H1 (cell line): ENCODE data around the gene TMSB10.

Source experiments
- CBX5 ChIP-seq: fragments of 300-800, 300-1000 bp; sonication (generic); IDR thresholded peaks from 2 replicates; pipeline ENCODE4 v1.7.1; 2016; ENCODE audit warnings: antibody characterized with exemption, low read length, low read depth
- CEBPB ChIP-seq: IDR thresholded peaks from 2 replicates; pipeline ENCODE4 v1.6.1; 2012; ENCODE audit warnings: low read depth, low read length
- POLR2A ChIP-seq, 2 experiments: IDR thresholded peaks; 1 replicate in 1 of 2; 2 replicates in 1 of 2; pipeline ENCODE4 v1.6.1; 2011; ENCODE audit warnings: low read depth in 2 of 2, low read length in 2 of 2, mild to moderate bottlenecking in 2 of 2; ENCODE audit errors: control extremely low read depth in 1 of 2
- SIX5 ChIP-seq: IDR thresholded peaks from 2 replicates; pipeline ENCODE4 v1.6.1; 2011; ENCODE audit warnings: mild to moderate bottlenecking, low read depth, low read length
- SP1 ChIP-seq: IDR thresholded peaks from 2 replicates; pipeline ENCODE4 v1.6.1; 2011; ENCODE audit warnings: low read depth, low read length
- SUZ12 ChIP-seq: fragments of 200-600 bp; sonication (generic); IDR thresholded peaks from 2 replicates; pipeline ENCODE4 v1.6.1; 2012; ENCODE audit warnings: mild to moderate bottlenecking, inconsistent platforms, low read length, moderate library complexity, mixed read lengths
- TEAD4 ChIP-seq: IDR thresholded peaks from 2 replicates; pipeline ENCODE4 v1.6.1; 2012; ENCODE audit warnings: low read depth, low read length, inconsistent platforms, mixed read lengths
- YY1 ChIP-seq: IDR thresholded peaks from 2 replicates; pipeline ENCODE4 v1.6.1; 2011; ENCODE audit warnings: low read depth, mild to moderate bottlenecking, low read length
- TF ChIP-seq, protein P1 (sequence below), 3 experiments: IDR thresholded peaks; 1 replicate in 2 of 3; 2 replicates in 1 of 3; pipeline versions ENCODE4 v1.5.1 to v1.6.1; 2011; ENCODE audit warnings: low read length in 3 of 3, mild to moderate bottlenecking in 3 of 3, inconsistent platforms in 2 of 3, low read depth in 1 of 3, moderate library complexity in 1 of 3; ENCODE audit not compliant: insufficient read depth in 1 of 3; ENCODE audit errors: control extremely low read depth in 1 of 3
- TF ChIP-seq, protein P2 (sequence below): IDR thresholded peaks from 2 replicates; pipeline ENCODE4 v1.6.1; 2012; ENCODE audit warnings: inconsistent platforms

DNA sequence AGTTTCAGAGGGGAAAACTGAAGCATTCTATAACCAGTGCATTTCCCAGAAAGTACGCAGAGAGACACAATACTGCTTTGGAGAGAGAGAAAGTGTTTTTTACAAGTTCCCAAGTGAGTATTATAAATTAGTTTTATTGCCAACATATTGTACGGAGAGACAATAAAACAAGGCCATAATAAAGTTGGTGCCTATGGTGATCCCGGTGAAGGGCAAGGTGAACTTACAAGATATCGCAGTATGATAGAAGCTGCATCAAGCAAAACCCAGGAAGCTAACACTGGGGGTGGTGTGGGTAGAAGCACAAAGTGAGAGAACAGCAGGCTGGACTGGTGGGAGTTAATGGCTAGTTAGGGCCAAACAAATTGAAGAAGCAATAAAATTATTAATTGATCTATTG is 7.5 kb downstream of the TMSB10 start:
- TF ChIP-seq, protein P1, sequence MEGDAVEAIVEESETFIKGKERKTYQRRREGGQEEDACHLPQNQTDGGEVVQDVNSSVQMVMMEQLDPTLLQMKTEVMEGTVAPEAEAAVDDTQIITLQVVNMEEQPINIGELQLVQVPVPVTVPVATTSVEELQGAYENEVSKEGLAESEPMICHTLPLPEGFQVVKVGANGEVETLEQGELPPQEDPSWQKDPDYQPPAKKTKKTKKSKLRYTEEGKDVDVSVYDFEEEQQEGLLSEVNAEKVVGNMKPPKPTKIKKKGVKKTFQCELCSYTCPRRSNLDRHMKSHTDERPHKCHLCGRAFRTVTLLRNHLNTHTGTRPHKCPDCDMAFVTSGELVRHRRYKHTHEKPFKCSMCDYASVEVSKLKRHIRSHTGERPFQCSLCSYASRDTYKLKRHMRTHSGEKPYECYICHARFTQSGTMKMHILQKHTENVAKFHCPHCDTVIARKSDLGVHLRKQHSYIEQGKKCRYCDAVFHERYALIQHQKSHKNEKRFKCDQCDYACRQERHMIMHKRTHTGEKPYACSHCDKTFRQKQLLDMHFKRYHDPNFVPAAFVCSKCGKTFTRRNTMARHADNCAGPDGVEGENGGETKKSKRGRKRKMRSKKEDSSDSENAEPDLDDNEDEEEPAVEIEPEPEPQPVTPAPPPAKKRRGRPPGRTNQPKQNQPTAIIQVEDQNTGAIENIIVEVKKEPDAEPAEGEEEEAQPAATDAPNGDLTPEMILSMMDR (IDR thresholded peaks at IDR 0.05; ENCODE audit: control extremely low read depth in 1 of 3, insufficient read depth in 1 of 3, low read depth in 1 of 3, low read length in 3 of 3): no peak
- TF ChIP-seq TEAD4 (no peak), SUZ12 (no peak), SP1 (no peak), CBX5 (no peak), POLR2A (IDR thresholded peaks at IDR 0.05; ENCODE audit: control extremely low read depth in 1 of 2, low read depth in 2 of 2, low read length in 2 of 2) (no peak), SIX5 (no peak), YY1 (no peak), CEBPB (no peak)
- TF ChIP-seq, protein P2, sequence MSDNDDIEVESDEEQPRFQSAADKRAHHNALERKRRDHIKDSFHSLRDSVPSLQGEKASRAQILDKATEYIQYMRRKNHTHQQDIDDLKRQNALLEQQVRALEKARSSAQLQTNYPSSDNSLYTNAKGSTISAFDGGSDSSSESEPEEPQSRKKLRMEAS: no peak
